H1 (cell line): ENCODE results near the gene MTF1. TPM values are rescaled to one million over a fixed set of nuclear protein-coding genes. Genes with fewer than 3 reads are reported as not detected.

Experiments
- CTCF ChIA-PET: fragments of 300-600 bp; sonication (Branson Sonifier 250); formaldehyde crosslinking; loops from one replicate; lab custom pipeline; 2021; ENCODE audit not compliant: partially characterized antibody; lab: Charles Lee
- POLR2A ChIA-PET: fragments of 300-600 bp; sonication (Branson Sonifier 250); formaldehyde crosslinking; loops from one replicate; lab custom pipeline; 2021; ENCODE audit warnings: inconsistent platforms; ENCODE audit not compliant: partially characterized antibody; lab: Charles Lee
- DNase-seq, 2 experiments: peaks; one replicate each; pipeline versions ENCODE4 v3.0.0 to v3.0.0-alpha.2; 2010 to 2022; ENCODE audit warnings: low spot score in 2 of 2, low read depth in 1 of 2, mixed read lengths in 1 of 2
- FAIRE-seq: peaks from 2 replicates; lab custom pipeline; 2011; peaks lifted over from hg19 to GRCh38; lab: Jason Lieb, UNC
- H2AFZ ChIP-seq: 2 replicates; pipeline ENCODE4 v1.8.1; 2012; ENCODE audit warnings: low read length, inconsistent platforms
- H2AK5ac ChIP-seq: 2 replicates; pipeline ENCODE4 v1.6.1; 2013; ENCODE audit warnings: low read depth, low read length
- H2BK120ac ChIP-seq: replicated peaks from 2 replicates; pipeline ENCODE3; 2013; ENCODE audit warnings: low read depth, low read length, inconsistent platforms
- H2BK12ac ChIP-seq: 2 replicates; pipeline ENCODE4 v1.6.1; 2013; ENCODE audit warnings: low read depth, low read length
- H2BK15ac ChIP-seq: 2 replicates; pipeline ENCODE4 v1.6.1; 2013; ENCODE audit warnings: low read length
- H2BK20ac ChIP-seq: 2 replicates; pipeline ENCODE4 v1.6.1; 2013; ENCODE audit warnings: low read length
- H2BK5ac ChIP-seq: 2 replicates; pipeline ENCODE4 v1.6.1; 2013; ENCODE audit warnings: low read depth, low read length
- H3K14ac ChIP-seq: 2 replicates; pipeline ENCODE4 v1.6.1; 2013; ENCODE audit warnings: inconsistent platforms; ENCODE audit not compliant: insufficient read length
- H3K18ac ChIP-seq: 2 replicates; pipeline ENCODE4 v1.6.1; 2013; ENCODE audit warnings: low read length; ENCODE audit errors: extremely low read depth
- H3K23ac ChIP-seq: 2 replicates; pipeline ENCODE4 v1.6.1; 2013; ENCODE audit warnings: inconsistent platforms; ENCODE audit not compliant: insufficient read length
- H3K23me2 ChIP-seq: 2 replicates; pipeline ENCODE4 v1.6.1; 2013; ENCODE audit warnings: low read depth, low read length
- H3K27ac ChIP-seq: 2 replicates; pipeline ENCODE4 v1.6.1; 2011; ENCODE audit warnings: low read depth, low read length, inconsistent platforms
- H3K27me3 ChIP-seq, 4 experiments: replicated peaks in 1 of 4; 1 replicate in 1 of 4; 2 replicates in 3 of 4; pipeline versions ENCODE4 v1.6.1 to v1.8.1; 2011 to 2013; ENCODE audit warnings: low read length in 3 of 4, mild to moderate bottlenecking in 3 of 4, inconsistent platforms in 2 of 4, mixed read lengths in 2 of 4, moderate library complexity in 1 of 4; ENCODE audit not compliant: control insufficient read depth in 3 of 4, insufficient read depth in 3 of 4; ENCODE audit errors: extremely low read depth in 1 of 4
- H3K36me3 ChIP-seq, 4 experiments: 2 replicates each; pipeline versions ENCODE4 v1.6.1 to v1.8.1; 2011 to 2013; ENCODE audit warnings: mild to moderate bottlenecking in 4 of 4, low read length in 3 of 4, moderate library complexity in 2 of 4, control low read depth in 1 of 4, inconsistent platforms in 1 of 4; ENCODE audit not compliant: insufficient read depth in 4 of 4, control insufficient read depth in 2 of 4
- H3K4ac ChIP-seq: replicated peaks from 2 replicates; pipeline ENCODE3; 2013; ENCODE audit warnings: low read length, low read depth, mixed read lengths, inconsistent platforms; ENCODE audit not compliant: insufficient read length
- H3K4me1 ChIP-seq, 4 experiments: replicated peaks in 1 of 4; 1 replicate in 1 of 4; 2 replicates in 3 of 4; pipeline versions ENCODE4 v1.6.1 to v1.8.1; 2011 to 2013; ENCODE audit warnings: low read length in 3 of 4, inconsistent platforms in 2 of 4, mixed read lengths in 1 of 4; ENCODE audit not compliant: insufficient read depth in 4 of 4, control insufficient read depth in 3 of 4
- H3K4me2 ChIP-seq, 2 experiments: 2 replicates each; pipeline versions ENCODE4 v1.6.1 to v1.8.1; 2011 to 2013; ENCODE audit warnings: low read depth in 2 of 2, low read length in 2 of 2, control low read depth in 1 of 2, inconsistent platforms in 1 of 2, mild to moderate bottlenecking in 1 of 2; ENCODE audit not compliant: insufficient read depth in 1 of 2
- H3K4me3 ChIP-seq, 4 experiments: fragments of 200-600, 300-600 bp in 1 of 4; sonication (generic), shearing (Covaris generic), sonication (Bioruptor Twin) in 1 of 4; 2 replicates each; pipeline versions ENCODE4 v1.5.1 to v1.8.1; 2011 to 2016; ENCODE audit warnings: low read length in 4 of 4, low read depth in 3 of 4, control low read depth in 2 of 4, inconsistent platforms in 2 of 4, mild to moderate bottlenecking in 2 of 4, mixed read lengths in 1 of 4, moderate library complexity in 1 of 4; ENCODE audit not compliant: insufficient read depth in 2 of 4; ENCODE audit errors: extremely low read depth in 1 of 4
- H3K56ac ChIP-seq: replicated peaks from 2 replicates; pipeline ENCODE3; 2013; ENCODE audit warnings: low read depth, mild to moderate bottlenecking, mixed read lengths, low read length, inconsistent platforms; ENCODE audit not compliant: insufficient read length
- H3K79me1 ChIP-seq: 2 replicates; pipeline ENCODE4 v1.6.1; 2013; ENCODE audit warnings: low read depth, low read length, control low read depth
- H3K79me2 ChIP-seq, 2 experiments: 2 replicates each; pipeline versions ENCODE4 v1.6.1 to v1.8.1; 2012 to 2013; ENCODE audit warnings: low read length in 2 of 2, mild to moderate bottlenecking in 2 of 2, inconsistent platforms in 1 of 2; ENCODE audit not compliant: insufficient read depth in 2 of 2, control insufficient read depth in 1 of 2
- H3K9ac ChIP-seq, 4 experiments: replicated peaks in 1 of 4; 1 replicate in 1 of 4; 2 replicates in 3 of 4; pipeline versions ENCODE4 v1.6.1 to v1.8.1; 2011 to 2013; ENCODE audit warnings: low read depth in 3 of 4, low read length in 3 of 4, control low read depth in 2 of 4, mild to moderate bottlenecking in 2 of 4, moderate library complexity in 2 of 4, inconsistent platforms in 1 of 4; ENCODE audit errors: extremely low read depth in 1 of 4
- H3K9me3 ChIP-seq, 2 experiments: 2 replicates each; pipeline versions ENCODE4 v1.6.1 to v1.8.1; 2012 to 2013; ENCODE audit warnings: mild to moderate bottlenecking in 2 of 2, moderate library complexity in 2 of 2, control low read depth in 1 of 2, inconsistent platforms in 1 of 2, low read depth in 1 of 2, low read length in 1 of 2, mixed read lengths in 1 of 2; ENCODE audit not compliant: insufficient read depth in 2 of 2
- H4K20me1 ChIP-seq, 2 experiments: replicated peaks in 1 of 2; 2 replicates each; pipeline versions ENCODE3 to v1.8.1; 2011 to 2013; ENCODE audit warnings: inconsistent platforms in 2 of 2, low read length in 2 of 2, mild to moderate bottlenecking in 1 of 2; ENCODE audit not compliant: insufficient read depth in 2 of 2, control insufficient read depth in 1 of 2
- H4K5ac ChIP-seq: 2 replicates; pipeline ENCODE4 v1.6.1; 2013; ENCODE audit warnings: low read length, low read depth, mixed read lengths, inconsistent platforms; ENCODE audit not compliant: insufficient read length
- H4K8ac ChIP-seq: 2 replicates; pipeline ENCODE4 v1.8.0; 2013; ENCODE audit warnings: mild to moderate bottlenecking, moderate library complexity, low read length, inconsistent platforms; ENCODE audit not compliant: insufficient read depth; ENCODE audit errors: extremely low read depth
- H4K91ac ChIP-seq: replicated peaks from 2 replicates; pipeline ENCODE3; 2013; ENCODE audit warnings: low read length, mixed read lengths, inconsistent platforms; ENCODE audit not compliant: insufficient read length
- BCL11A ChIP-seq, 2 experiments: IDR thresholded peaks; one replicate each; pipeline ENCODE4 v1.6.1; 2011; ENCODE audit warnings: low read depth in 2 of 2, low read length in 2 of 2, mild to moderate bottlenecking in 2 of 2
- EZH2 ChIP-seq: fragments of 200-600 bp; sonication (generic); IDR thresholded peaks from 2 replicates; pipeline ENCODE4 v1.7.1; 2012; ENCODE audit warnings: low read depth, mild to moderate bottlenecking, moderate library complexity, low read length, inconsistent platforms; ENCODE audit not compliant: severe bottlenecking
- GABPA ChIP-seq: IDR thresholded peaks from 2 replicates; pipeline ENCODE4 v1.6.1; 2011; ENCODE audit warnings: mild to moderate bottlenecking, low read length, moderate library complexity, borderline replicate concordance; ENCODE audit not compliant: insufficient read depth
- RBBP5 ChIP-seq: IDR thresholded peaks from 2 replicates; pipeline ENCODE4 v1.7.1; 2012; ENCODE audit warnings: low read depth, mild to moderate bottlenecking, inconsistent platforms, low read length, moderate library complexity, borderline replicate concordance
- SIRT6 ChIP-seq: IDR thresholded peaks from one replicate; pipeline ENCODE4 v1.7.1; 2012; ENCODE audit warnings: low read length, inconsistent platforms
- SIX5 ChIP-seq: IDR thresholded peaks from 2 replicates; pipeline ENCODE4 v1.6.1; 2011; ENCODE audit warnings: mild to moderate bottlenecking, low read depth, low read length
- TAF7 ChIP-seq: optimal IDR thresholded peaks from 2 replicates; pipeline ENCODE3; 2011; ENCODE audit warnings: low read depth, mild to moderate bottlenecking, inconsistent platforms, low read length, moderate library complexity, borderline replicate concordance
- WGBS, 2 experiments: shearing (Covaris generic) in 1 of 2; methylation state at CpG; one replicate each; pipeline versions ENCODE4 v1.1.6 to v1.1.7; 2013 to 2015; ENCODE audit warnings: low lambda C conversion rate in 2 of 2, mixed read lengths in 2 of 2, inconsistent platforms in 1 of 2, low coverage in 1 of 2, missing lambda C conversion rate in 1 of 2; ENCODE audit not compliant: insufficient replicate concordance in 2 of 2, insufficient coverage in 1 of 2, insufficient read length in 1 of 2; ENCODE audit errors: extremely low coverage in 1 of 2, missing lambda C conversion rate in 1 of 2; 5-methylcytosine and 5-hydroxymethylcytosine counted together
- long read RNA-seq, 2 experiments: library from RNA in 1 of 2; library from capped mRNA in 1 of 2; stranded (forward); transcript quantifications; one replicate each; pipeline ENCODE4 v2.0.0, GENCODE V29; 2021; ENCODE audit warnings: inconsistent platforms in 1 of 2
- polyA minus RNA-seq, 3 experiments: library from RNA; depleted of rRNA, polyadenylated mRNA; stranded (reverse); fragments of >200 nt; gene quantifications; 1 replicate in 2 of 3; 2 replicates in 1 of 3; pipeline ENCODE4 v1.2.3, GENCODE V29; 2011
- polyA plus RNA-seq, 7 experiments: library from polyadenylated mRNA; depleted of rRNA in 3 of 7; stranded (reverse) in 5 of 7; unstranded in 2 of 7; fragments of >200 nt in 5 of 7; fragments of 200-250 nt in 2 of 7; gene quantifications; 1 replicate in 5 of 7; 2 replicates in 1 of 7; 4 replicates in 1 of 7; pipeline versions ENCODE4 v1.2.1 to v1.2.3, GENCODE V29; 2011 to 2013; ENCODE audit warnings: missing spikeins in 2 of 7, mixed read lengths in 2 of 7
- total RNA-seq: library from RNA; stranded (reverse); fragmentation: NEBNext Ultra II Directional; extraction: Animal tissue kit (Norgen Biotek cat#: 25700); gene quantifications from 2 replicates; pipeline ENCODE4 v1.2.1, GENCODE V29; 2021

The MTF1 gene
- total RNA-seq (12.6 and 15.5 TPM in 2 replicates), polyA plus RNA-seq (2011; rRNA removed) (3.2 and 4.0 TPM in 2 replicates), polyA minus RNA-seq (2011; rRNA and poly(A)+ RNA removed) (9.9 and 16.2 TPM in 2 replicates)
- polyA plus RNA-seq (2011; cell fraction: cytosol; rRNA removed): 2.9 TPM
- 3.1 TPM for polyA plus RNA-seq (2011; cell fraction: nucleus; rRNA removed)
- 3.7 to 6.6 TPM (median 4.2 TPM) in 4 replicates for polyA plus RNA-seq (2012, experiment 1 of 2)
- 0.71 TPM for polyA plus RNA-seq (2012, experiment 2 of 2)
- polyA plus RNA-seq (2013, experiment 1 of 2): 3.5 TPM
- polyA plus RNA-seq (2013, experiment 2 of 2): 3.4 TPM
- 4.0 TPM for polyA minus RNA-seq (2011; cell fraction: cytosol; rRNA and poly(A)+ RNA removed)
- polyA minus RNA-seq (2011; cell fraction: nucleus; rRNA and poly(A)+ RNA removed): 4.8 TPM
- long read RNA-seq, experiment 1, partial matches to known transcripts: 0 of 2 reads
- long read RNA-seq, experiment 1, other reads (novel, unspliced or antisense): 2 of 2 reads
- long read RNA-seq, experiment 2, partial matches to known transcripts: 2 of 9 reads
- long read RNA-seq, experiment 2, other reads (novel, unspliced or antisense): 7 of 9 reads

- Histone ChIP-seq H4K91ac (peak within 1 kb of the TSS; percentile 94), H3K56ac (peak within 1 kb of the TSS; percentile 24), H3K4me1 (no peaks in the 10 kb centered on the region), H2BK20ac (no peak within 1 kb of the TSS), H3K79me1 (0 out of 2 replicates have a peak, but pooled peaks cover 2% of the 10 kb centered on the region), H4K20me1 (peaks cover 0 to 3% of the 10 kb centered on the region in 2 experiments), H2BK5ac (peak within 1 kb of the TSS; percentile 76; the same call in 1 of the 2 replicates), H4K5ac (peak within 1 kb of the TSS; percentile 77), H2AK5ac (no peak within 1 kb of the TSS), H3K4me3 (peak within 1 kb of the TSS; percentile 83 to 100 (median 94)), H3K9me3 (no peaks in the 10 kb centered on the region), H2BK120ac (no peak within 1 kb of the TSS), H3K4me2 (peak within 1 kb of the TSS; percentile 22 to 85), H2BK15ac (no peak within 1 kb of the TSS), H4K8ac (peak within 1 kb of the TSS; percentile 91), H3K9ac (peak within 1 kb of the TSS; percentile 83 to 88 (median 85)), H3K4ac (peak within 1 kb of the TSS; percentile 27), H3K18ac (peak within 1 kb of the TSS; percentile 98), H3K79me2 (peaks cover 0 to 13% of the 10 kb centered on the region in 2 experiments; a peak in 3 of 4 replicates), H2BK12ac (no peak within 1 kb of the TSS), H3K14ac (no peak within 1 kb of the TSS), H3K23me2 (no peaks in the 10 kb centered on the region; the same call in 1 of the 2 replicates), H3K27ac (peak within 1 kb of the TSS; percentile 87), H3K23ac (no peak within 1 kb of the TSS), H3K27me3 (no peaks in the 10 kb centered on the region), H2AFZ (peak within 1 kb of the TSS; percentile 95), H3K36me3 (peaks cover 5 to 12% (median 8%) of the 10 kb centered on the region in 4 experiments; a peak in 6 of 8 replicates)
- POLR2A ChIA-PET: interaction anchor here (0.6 to 2.3 kb wide), 24 partner anchors 10 to 164 kb away, joined by 3 to 23 read pairs (median 3); partner anchors contain the start of genes C1orf122, SF3A3, UTP11 and YRDC
- CTCF ChIA-PET: interaction anchor here (0.5 to 3.9 kb wide), 27 partner anchors 9 to 269 kb away, joined by 3 to 22 read pairs (median 5); partner anchors contain the start of genes CDCA8 and INPP5B
- 1% methylated on average over 46 of the region's 61 CpGs; no CpG with 5 or more reads in 1 of the 2 experiments for WGBS, 2 experiments
- DNase-seq (peak; percentile 82 to 97), FAIRE-seq (no peak)
- TF ChIP-seq SIRT6 (no peak), EZH2 (no peak), RBBP5 (no peak), TAF7 (peak; percentile 39), GABPA (peak; percentile 94), BCL11A (IDR thresholded peaks at IDR 0.05; ENCODE audit: low read depth in 2 of 2, low read length in 2 of 2) (no peak), SIX5 (no peak)
Observed at GRCh38 chr1:37859507-37860345, at the start of gene MTF1. TSS of gene MTF1 (minus strand) at chr1:37859592. CDS start at chr1:37857658, 1,934 bp downstream.
